SW 1271 (cell line): ENCODE data around the gene RASSF1.

ENCODE experiments used
- DNase-seq, 2 experiments: peaks; one replicate each; lab custom pipeline; 2025; lab: John Stamatoyannopoulos, UW

Gene RASSF1

GRCh38 chr3:50340448-50341329, at the start of gene RASSF1:
TSS of gene RASSF1 (minus strand) at chr3:50340836. CDS start at chr3:50340805, 31 bp downstream.
- DNase-seq = no peak

GRCh38 chr3:50389414-50389767, 48.8 kb upstream of the RASSF1 start:
- DNase-seq = no peak

GRCh38 chr3:50388720-50389413, 48.2 kb upstream of the RASSF1 start:
- DNase-seq = no peak

GRCh38 chr3:50388016-50388719, 47.5 kb upstream of the RASSF1 start:
- DNase-seq = no peak

- no peak for DNase-seq
These were observed 45.1 kb upstream of the RASSF1 start for GRCh38 chr3:50385754-50386153.

GRCh38 chr3:50383750-50384149, 43.1 kb upstream of the RASSF1 start:
- DNase-seq = no peak

GRCh38 chr3:50382722-50383121, 42.1 kb upstream of the RASSF1 start:
- DNase-seq = no peak

GRCh38 chr3:50381383-50381782, 40.7 kb upstream of the RASSF1 start:
- DNase-seq = no peak

GRCh38 chr3:50380405-50381085, 39.9 kb upstream of the RASSF1 start:
- DNase-seq = no peak

GRCh38 chr3:50378757-50379156, 38.1 kb upstream of the RASSF1 start:
- DNase-seq = no peak

- no peak for DNase-seq
These were observed 37.4 kb upstream of the RASSF1 start for GRCh38 chr3:50378024-50378423.

GRCh38 chr3:50375258-50375931, 34.8 kb upstream of the RASSF1 start:
- DNase-seq = no peak

GRCh38 chr3:50374363-50375257, 34.0 kb upstream of the RASSF1 start:
- no peak for DNase-seq

GRCh38 chr3:50373146-50374051, 32.8 kb upstream of the RASSF1 start:
- no peak for DNase-seq

- no peak for DNase-seq
These were observed 31.7 kb upstream of the RASSF1 start for GRCh38 chr3:50372349-50372748.

- DNase-seq = no peak
These were observed 30.6 kb upstream of the RASSF1 start for GRCh38 chr3:50371133-50371685.

- no peak for DNase-seq
These were observed 30.0 kb upstream of the RASSF1 start for GRCh38 chr3:50370594-50370993.

GRCh38 chr3:50369012-50369670, 28.5 kb upstream of the RASSF1 start:
- no peak for DNase-seq

GRCh38 chr3:50365842-50366220, 25.2 kb upstream of the RASSF1 start:
- no peak for DNase-seq
